ENCODE measurements around the gene GPR150.

GRCh38 chr5:95662946-95663345, 43.1 kb downstream of the GPR150 start:
- TF ChIP-seq CTCF (conservative IDR thresholded peaks at IDR 0.05 in 1 of 2, IDR thresholded peaks at IDR 0.05 in 1 of 2; ENCODE audit: extremely low read depth in 1 of 2, insufficient read depth in 1 of 2, low read depth in 1 of 2, low read length in 2 of 2) (no peak), EZH2 (IDR thresholded peaks at IDR 0.05; ENCODE audit: borderline replicate concordance, low read length) (no peak)
